Stomach (tissue), 9 donors: Measurements from ENCODE around the gene ENO2. TPM values are rescaled to one million over a fixed set of nuclear protein-coding genes. Genes with fewer than 3 reads are reported as not detected.
A peak's percentile ranks its signal among the peaks of the same experiment; 100 is the strongest.
"Not testable (repeated sequence)": the region's sequence is repeated elsewhere in the genome, so short reads cannot be mapped to it uniquely, and the experiment has no call there.

Source experiments
- DNase-seq, 2 donors: peaks; one replicate each; pipeline versions ENCODE4 v3.0.0 to v3.0.0-alpha.2; 2013 to 2019
- H3K27ac ChIP-seq, 5 donors: fragments of 200-600 bp in 4 of 5; sonication (generic) in 4 of 5; one replicate each; pipeline ENCODE4 v1.5.1; 2013 to 2019; ENCODE audit warnings: mild to moderate bottlenecking in 1 of 5, moderate library complexity in 1 of 5
- H3K27me3 ChIP-seq, 3 donors: fragments of 200-600 bp; sonication (generic); one replicate each; pipeline ENCODE4 v1.5.1; 2017 to 2019; ENCODE audit warnings: mixed run types in 1 of 3
- H3K36me3 ChIP-seq, 4 donors: fragments of 200-600 bp; sonication (generic); 1 replicate in 3 of 4; 2 replicates in 1 of 4; pipeline ENCODE4 v1.5.1; 2016 to 2019
- H3K4me1 ChIP-seq, 4 donors: fragments of 200-600 bp; sonication (generic); one replicate each; pipeline ENCODE4 v1.5.1; 2016 to 2019
- H3K4me3 ChIP-seq, 4 donors: fragments of 200-600 bp; sonication (generic) in 3 of 4; one replicate each; pipeline ENCODE4 v1.5.1; 2016 to 2019; ENCODE audit warnings: mild to moderate bottlenecking in 1 of 4
- H3K9me3 ChIP-seq, 4 donors: fragments of 200-600 bp; sonication (generic); one replicate each; pipeline ENCODE4 v1.5.1; 2016 to 2019
- EP300 ChIP-seq: sonication (generic); formaldehyde crosslinking; IDR thresholded peaks from one replicate; pipeline ENCODE4 v1.6.1; 2017; ENCODE audit warnings: antibody characterized with exemption
- POLR2A ChIP-seq, 4 donors: fragments of 450-650 bp; IDR thresholded peaks; one replicate each; pipeline ENCODE4 v1.6.1; 2016; ENCODE audit warnings: antibody characterized with exemption in 4 of 4, control low read depth in 2 of 4, mild to moderate bottlenecking in 1 of 4, moderate library complexity in 1 of 4
- POLR2AphosphoS5 ChIP-seq, 3 donors: sonication (generic); formaldehyde crosslinking; IDR thresholded peaks; one replicate each; pipeline ENCODE4 v1.6.1; 2016; ENCODE audit warnings: antibody characterized with exemption in 3 of 3
- WGBS, 5 donors: extraction: QIAGEN DNeasy Blood & Tissue Kit in 3 of 5; methylation state at CpG; one replicate each; pipeline versions ENCODE4 v1.1.5 to v1.1.7; 2013 to 2018; 5-methylcytosine and 5-hydroxymethylcytosine counted together
- intact Hi-C: fragments of 100-400 bp; cut with DNase I; formaldehyde crosslinking; loops from one replicate; pipeline ENCODE4 v1.15.1; 2023; ENCODE audit warnings: low total_unique reads
- polyA plus RNA-seq, 3 donors: library from polyadenylated mRNA; stranded (reverse); fragments of 200-250 nt; gene quantifications; one replicate each; pipeline ENCODE4 v1.2.3, GENCODE V29; 2013
- total RNA-seq, 5 donors: library from RNA; depleted of rRNA; stranded (reverse); fragments of >200 nt; gene quantifications; one replicate each; pipeline versions ENCODE4 v1.1.0 to v1.2.3, GENCODE V29; 2014 to 2016
- TF ChIP-seq, protein P1 (sequence below), 7 experiments: fragments of 450-650 bp in 4 of 7; fragments of 200-600 bp in 3 of 7; sonication (generic) in 3 of 7; IDR thresholded peaks; one replicate each; pipeline ENCODE4 v1.5.1; 2016 to 2019; ENCODE audit warnings: antibody characterized with exemption in 7 of 7, control low read depth in 2 of 7, mild to moderate bottlenecking in 1 of 7
- donor health status: healthy with polysubstance abuse.
- donor health status: Bipolar disorder and iron deficiency.
- donor health status: healthy.

The ENO2 gene
- total and polyA plus RNA-seq, 8 donors = 2.3 to 62.9 (median 9.7) TPM

DNA sequence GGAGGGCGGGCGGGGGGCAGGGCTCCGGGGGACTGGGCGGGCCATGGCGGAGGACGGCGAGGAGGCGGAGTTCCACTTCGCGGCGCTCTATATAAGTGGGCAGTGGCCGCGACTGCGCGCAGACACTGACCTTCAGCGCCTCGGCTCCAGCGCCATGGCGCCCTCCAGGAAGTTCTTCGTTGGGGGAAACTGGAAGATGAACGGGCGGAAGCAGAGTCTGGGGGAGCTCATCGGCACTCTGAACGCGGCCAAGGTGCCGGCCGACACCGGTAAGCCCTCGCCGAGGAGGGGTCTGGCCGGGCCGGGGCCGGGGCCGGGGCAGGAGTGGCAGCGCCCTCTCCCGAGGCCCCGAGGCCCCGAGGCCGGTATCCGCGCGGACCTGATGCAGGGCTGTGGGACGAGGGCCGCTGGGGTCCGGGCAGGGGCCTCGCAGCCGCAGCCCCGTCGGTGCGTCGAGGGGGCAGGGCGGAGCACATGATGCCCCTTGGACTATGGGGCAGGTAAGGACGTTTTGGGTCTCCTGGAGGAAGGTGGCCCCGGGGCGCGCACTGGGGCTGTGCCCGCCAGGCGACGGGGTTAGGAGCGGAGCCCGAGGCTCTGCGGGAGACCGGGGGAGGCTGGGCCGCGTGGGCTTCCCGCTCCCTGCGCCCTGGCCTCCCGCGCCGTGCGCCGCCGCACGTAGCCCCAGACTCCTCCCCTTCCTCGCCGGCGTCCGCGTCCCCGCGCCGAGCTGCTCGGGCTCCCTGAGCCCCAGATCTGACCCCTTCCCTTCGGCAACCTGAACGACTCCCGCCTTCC, 46.8 kb upstream of the ENO2 start, which contains the start of gene TPI1:
TSS of gene TPI1 (plus strand) at position 119 of the 798 bp plus-strand sequence. CDS start at position 155, 36 bp downstream.
- Histone ChIP-seq H3K4me3 (peak within 1 kb of the TSS; percentile 81 to 100 (median 98)), H3K36me3 (peaks cover 42 to 62% (median 60%) of the 10 kb centered on the region in 4 donors), H3K27ac (peak within 1 kb of the TSS; percentile 97 to 99 (median 98)), H3K27me3 (no peaks in the 10 kb centered on the region), H3K9me3 (no peaks in the 10 kb centered on the region), H3K4me1 (peaks cover 30 to 61% (median 56%) of the 10 kb centered on the region in 4 donors)
- TF ChIP-seq EP300 (no peak), POLR2A (IDR thresholded peaks at IDR 0.05) (peak in 2 of 4 donors; percentile 39 to 95), POLR2AphosphoS5 (IDR thresholded peaks at IDR 0.05) (peak; percentile 77 to 100 (median 100))
- TF ChIP-seq, protein P1, sequence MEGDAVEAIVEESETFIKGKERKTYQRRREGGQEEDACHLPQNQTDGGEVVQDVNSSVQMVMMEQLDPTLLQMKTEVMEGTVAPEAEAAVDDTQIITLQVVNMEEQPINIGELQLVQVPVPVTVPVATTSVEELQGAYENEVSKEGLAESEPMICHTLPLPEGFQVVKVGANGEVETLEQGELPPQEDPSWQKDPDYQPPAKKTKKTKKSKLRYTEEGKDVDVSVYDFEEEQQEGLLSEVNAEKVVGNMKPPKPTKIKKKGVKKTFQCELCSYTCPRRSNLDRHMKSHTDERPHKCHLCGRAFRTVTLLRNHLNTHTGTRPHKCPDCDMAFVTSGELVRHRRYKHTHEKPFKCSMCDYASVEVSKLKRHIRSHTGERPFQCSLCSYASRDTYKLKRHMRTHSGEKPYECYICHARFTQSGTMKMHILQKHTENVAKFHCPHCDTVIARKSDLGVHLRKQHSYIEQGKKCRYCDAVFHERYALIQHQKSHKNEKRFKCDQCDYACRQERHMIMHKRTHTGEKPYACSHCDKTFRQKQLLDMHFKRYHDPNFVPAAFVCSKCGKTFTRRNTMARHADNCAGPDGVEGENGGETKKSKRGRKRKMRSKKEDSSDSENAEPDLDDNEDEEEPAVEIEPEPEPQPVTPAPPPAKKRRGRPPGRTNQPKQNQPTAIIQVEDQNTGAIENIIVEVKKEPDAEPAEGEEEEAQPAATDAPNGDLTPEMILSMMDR (IDR thresholded peaks at IDR 0.05) = no peak
- peak; percentile 87 to 96 for DNase-seq
- intact Hi-C loops = no loop called here
- 0 to 1% (median 0%) methylated on average over 31 to 86 of the region's 86 CpGs for whole genome bisulfite sequencing, 5 donors

DNA sequence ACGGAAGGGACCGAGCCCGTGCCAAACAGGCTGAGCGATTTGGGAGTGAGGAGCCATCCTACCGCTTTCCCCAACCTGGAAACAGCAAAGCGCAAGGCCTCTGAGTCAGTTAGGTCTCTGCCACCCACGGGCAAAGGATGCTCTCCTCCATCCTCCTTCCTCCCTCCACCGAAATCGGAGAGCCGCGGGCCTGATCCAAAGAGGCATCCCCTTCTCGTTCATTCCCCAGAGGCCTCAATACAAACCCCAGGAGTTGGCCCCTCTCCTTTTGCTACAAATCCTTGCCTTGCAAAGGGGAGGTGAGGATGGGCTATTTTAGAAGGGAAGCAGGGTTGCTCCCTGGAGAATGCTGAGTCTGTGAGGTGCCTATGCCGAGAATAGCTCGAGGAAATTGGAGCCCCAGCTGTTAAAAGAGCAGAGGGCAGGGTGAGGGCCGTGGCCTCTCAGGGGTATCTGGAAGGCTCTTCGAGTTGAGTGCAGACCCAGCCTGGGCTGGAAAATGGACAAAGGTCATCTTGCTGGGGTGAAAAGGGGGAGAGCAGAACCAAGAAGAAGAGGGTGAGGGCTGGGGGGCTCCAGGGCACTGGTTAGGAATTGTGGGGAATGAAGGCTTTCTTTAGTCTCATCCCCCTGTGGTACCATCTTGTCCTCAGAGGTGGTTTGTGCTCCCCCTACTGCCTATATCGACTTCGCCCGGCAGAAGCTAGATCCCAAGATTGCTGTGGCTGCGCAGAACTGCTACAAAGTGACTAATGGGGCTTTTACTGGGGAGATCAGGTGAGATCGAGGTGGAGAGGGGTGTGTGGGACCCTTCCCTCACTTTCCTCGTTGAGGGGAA, 46.0 kb upstream of the ENO2 start:
- TF ChIP-seq POLR2A (IDR thresholded peaks at IDR 0.05) (no peak), POLR2AphosphoS5 (IDR thresholded peaks at IDR 0.05) (no peak)
- peaks cover 36 to 54% (median 52%) of the 10 kb centered on the region in 4 donors for H3K36me3 ChIP-seq
- WGBS, 5 donors = 5 to 10% (median 7%) methylated on average over 21 to 22 of the region's 22 CpGs
- H3K27me3 ChIP-seq = no peaks in the 10 kb centered on the region
- intact Hi-C loops = no loop called here
- peaks cover 30 to 62% (median 58%) of the 10 kb centered on the region in 4 donors for H3K4me1 ChIP-seq
- peak overlapping the region; percentile 81 to 100 (median 98) for H3K4me3 ChIP-seq
- H3K27ac ChIP-seq = peak overlapping the region; percentile 97 to 99 (median 98)
- H3K9me3 ChIP-seq = no peaks in the 10 kb centered on the region
- DNase-seq = no peak

DNA sequence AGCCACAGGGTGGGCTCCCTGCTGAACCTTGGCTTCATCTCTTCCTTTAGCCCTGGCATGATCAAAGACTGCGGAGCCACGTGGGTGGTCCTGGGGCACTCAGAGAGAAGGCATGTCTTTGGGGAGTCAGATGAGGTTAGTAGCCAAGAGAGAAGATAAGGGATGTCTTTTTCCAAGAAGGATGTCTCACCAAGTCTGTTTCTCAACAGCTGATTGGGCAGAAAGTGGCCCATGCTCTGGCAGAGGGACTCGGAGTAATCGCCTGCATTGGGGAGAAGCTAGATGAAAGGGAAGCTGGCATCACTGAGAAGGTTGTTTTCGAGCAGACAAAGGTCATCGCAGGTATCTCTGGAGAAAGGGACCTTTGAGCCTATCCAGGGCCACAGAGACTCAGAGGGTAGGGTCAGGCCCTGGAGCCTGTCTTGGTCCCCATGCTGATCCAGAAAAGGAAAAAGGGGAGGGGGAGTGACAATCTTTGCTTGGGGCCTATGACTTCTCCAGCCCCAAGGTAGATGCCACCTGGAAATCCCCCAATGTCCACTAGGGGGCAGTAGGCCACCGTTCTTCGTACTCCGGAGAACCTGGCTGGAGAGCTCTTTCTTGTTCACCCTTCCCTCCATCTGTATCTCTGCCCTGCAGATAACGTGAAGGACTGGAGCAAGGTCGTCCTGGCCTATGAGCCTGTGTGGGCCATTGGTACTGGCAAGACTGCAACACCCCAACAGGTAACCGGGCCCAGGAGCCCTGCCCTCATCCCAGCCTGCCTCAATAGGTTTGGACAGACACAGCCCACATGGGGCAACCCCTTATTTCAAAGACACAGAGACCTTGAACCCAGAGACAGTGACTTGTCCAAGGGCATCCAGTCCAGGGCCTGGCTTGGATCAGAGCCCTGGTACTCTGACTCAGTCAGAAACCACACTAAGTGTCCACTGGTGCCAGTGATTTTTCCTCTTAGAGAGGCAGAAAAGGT, 45.0 kb upstream of the ENO2 start:
- intact Hi-C loops = no loop called here
- 18 to 33% (median 25%) methylated on average over 10 to 12 of the region's 12 CpGs for WGBS, 5 donors
- no peaks in the 10 kb centered on the region for H3K27me3 ChIP-seq
- no peaks in the 10 kb centered on the region for H3K9me3 ChIP-seq
- H3K4me1 ChIP-seq = peaks cover 37 to 71% (median 66%) of the 10 kb centered on the region in 4 donors
- DNase-seq = peak; percentile 91 to 94
- peak overlapping the region in 3 of 4 donors; percentile 81 to 99 (median 98) for H3K4me3 ChIP-seq
- peak overlapping the region in 4 of 5 donors; percentile 36 to 98 (median 98) for H3K27ac ChIP-seq
- H3K36me3 ChIP-seq = peaks cover 27 to 45% (median 43%) of the 10 kb centered on the region in 4 donors
- TF ChIP-seq, protein P1 (IDR thresholded peaks at IDR 0.05) = peak in 5 of 7 experiments; percentile 85 to 96 (median 90)
- TF ChIP-seq POLR2A (IDR thresholded peaks at IDR 0.05) (no peak), POLR2AphosphoS5 (IDR thresholded peaks at IDR 0.05) (peak in 2 of 3 donors; percentile 4 to 79), EP300 (no peak)

DNA sequence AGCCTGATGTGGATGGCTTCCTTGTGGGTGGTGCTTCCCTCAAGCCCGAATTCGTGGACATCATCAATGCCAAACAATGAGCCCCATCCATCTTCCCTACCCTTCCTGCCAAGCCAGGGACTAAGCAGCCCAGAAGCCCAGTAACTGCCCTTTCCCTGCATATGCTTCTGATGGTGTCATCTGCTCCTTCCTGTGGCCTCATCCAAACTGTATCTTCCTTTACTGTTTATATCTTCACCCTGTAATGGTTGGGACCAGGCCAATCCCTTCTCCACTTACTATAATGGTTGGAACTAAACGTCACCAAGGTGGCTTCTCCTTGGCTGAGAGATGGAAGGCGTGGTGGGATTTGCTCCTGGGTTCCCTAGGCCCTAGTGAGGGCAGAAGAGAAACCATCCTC, 44.1 kb upstream of the ENO2 start:
- intact Hi-C loops, DNase-seq, H3K9me3 ChIP-seq, H3K27me3 ChIP-seq: not testable (repeated sequence)
- peak overlapping the region in 2 of 5 donors; percentile 98 for H3K27ac ChIP-seq
- peaks cover 17 to 35% (median 33%) of the 10 kb centered on the region in 4 donors for H3K36me3 ChIP-seq
- 51 to 66% (median 58%) methylated on average over 4 of the region's 4 CpGs for WGBS, 5 donors
- H3K4me3 ChIP-seq = peak overlapping the region in 1 of 4 donors; percentile 99
- H3K4me1 ChIP-seq = peaks cover 37 to 74% (median 73%) of the 10 kb centered on the region in 4 donors
